Measurements from ENCODE around the gene BICC1. TPM values are rescaled to one million over a fixed set of nuclear protein-coding genes. Genes with fewer than 3 reads are reported as not detected.

Gene BICC1
- total RNA-seq, 1 experiment from 2014 or later, result 118 TPM

DNA sequence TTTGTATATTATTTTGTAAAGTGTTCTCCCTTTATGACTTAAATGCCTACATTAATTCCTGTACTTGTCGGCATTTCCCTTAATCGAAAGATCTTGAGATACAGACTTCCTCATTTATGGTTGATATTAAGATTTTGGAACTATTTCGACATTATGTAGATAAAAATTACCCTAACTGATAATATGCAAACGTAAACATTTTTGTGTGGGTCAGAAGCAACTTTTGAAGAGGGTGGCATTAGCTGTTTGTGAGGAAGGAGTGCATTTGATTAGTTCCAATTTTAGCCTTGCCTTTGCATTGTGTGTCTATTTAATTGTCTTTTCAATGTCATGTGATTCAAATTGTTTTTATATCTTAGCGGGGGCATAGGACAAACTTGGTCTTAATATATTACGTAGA, 114.7 kb downstream of the BICC1 start:
- Mint-ChIP-seq H3K27ac (ENCODE audit: unreplicated experiment) (no peak overlapping the region), H3K27me3 (ENCODE audit: insufficient read depth, unreplicated experiment) (no peaks in the 10 kb centered on the region), H3K36me3 (ENCODE audit: insufficient read depth, unreplicated experiment) (peaks cover 52% of the 10 kb centered on the region), H3K9me3 (ENCODE audit: unreplicated experiment) (peaks cover 10% of the 10 kb centered on the region), H3K4me3 (ENCODE audit: unreplicated experiment) (no peak overlapping the region), H3K4me1 (ENCODE audit: low read depth, unreplicated experiment) (no peaks in the 10 kb centered on the region)
- Histone ChIP-seq H3K9me3 (peaks cover 9% of the 10 kb centered on the region; the same call in 1 of the 2 replicates), H3K4me1 (peaks cover 4% of the 10 kb centered on the region; the same call in 1 of the 2 replicates), H3K36me3 (ENCODE audit: control insufficient read depth, insufficient read depth, low read length) (no peaks in the 10 kb centered on the region), H3K27me3 (replicated peaks; ENCODE audit: control insufficient read depth, insufficient read depth, low read length) (no peaks in the 10 kb centered on the region), H3K4me3 (ENCODE audit: low read depth, low read length) (no peak overlapping the region)
- BruUV-seq (replicated peaks), result no TSS peak
- DNase-seq, result no peak
- intact Hi-C loops (cut with micrococcal nuclease; ENCODE audit: unreplicated experiment), result no loop called here
- POLR2A ChIA-PET, result interaction anchor here (0.6 kb wide), 1 partner anchor 13 kb away, joined by 3 read pairs; no protein-coding TSS in a partner anchor
- no peak for TF ChIP-seq CTCF (IDR thresholded peaks at IDR 0.05; ENCODE audit: insufficient read depth in 1 of 2, low read depth in 1 of 2, low read length in 1 of 2, severe bottlenecking in 1 of 2, unreplicated experiment in 1 of 2)
- CTCF ChIA-PET, result no interaction called here

DNA sequence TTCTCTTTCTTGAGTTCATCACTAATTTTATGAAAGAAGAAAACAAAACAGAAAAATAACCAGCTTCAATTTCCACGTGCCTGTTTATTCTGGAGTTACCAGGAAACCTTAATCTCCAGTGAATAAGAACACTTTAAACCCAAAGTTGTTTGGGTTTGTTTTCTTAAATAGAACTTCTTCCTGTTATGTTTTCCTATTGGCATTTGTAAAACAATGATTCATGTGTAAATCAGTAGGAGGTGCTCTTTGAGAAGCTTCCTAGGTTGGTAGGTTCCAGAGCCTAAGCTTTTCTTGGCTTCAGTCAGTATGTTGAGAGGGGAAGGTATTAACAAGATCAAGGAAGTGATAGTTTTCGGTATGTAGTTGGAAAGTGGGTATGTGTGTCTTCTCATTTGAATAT, 119.0 kb downstream of the BICC1 start:
- CTCF ChIA-PET, result no interaction called here
- intact Hi-C loops (cut with micrococcal nuclease; ENCODE audit: unreplicated experiment), result no loop called here

DNA sequence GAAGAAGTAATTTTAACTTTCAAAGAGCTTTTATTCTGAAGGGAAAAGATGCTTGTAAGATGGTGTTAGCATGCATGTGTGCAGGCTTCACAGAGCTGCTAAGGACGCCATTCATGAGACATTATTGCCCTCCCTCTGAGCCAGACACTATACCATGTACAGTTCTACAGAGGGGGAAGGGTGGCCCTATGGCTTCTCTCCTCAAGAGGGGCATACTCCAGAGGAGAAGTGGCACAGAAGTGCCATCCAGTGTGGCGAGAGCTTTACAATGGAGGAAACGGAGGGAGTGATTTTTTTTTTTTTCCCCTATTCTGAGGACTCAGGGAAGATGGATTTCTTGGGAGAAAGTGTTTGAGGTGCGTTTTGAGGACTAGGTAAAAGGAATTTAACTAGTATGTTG, 119.5 kb downstream of the BICC1 start:
- H3K9me3 Mint-ChIP-seq (ENCODE audit: unreplicated experiment), result peaks cover 10% of the 10 kb centered on the region
- H3K36me3 Mint-ChIP-seq (ENCODE audit: insufficient read depth, unreplicated experiment), result peaks cover 35% of the 10 kb centered on the region
- H3K4me3 ChIP-seq (ENCODE audit: low read depth, low read length), result no peak overlapping the region
- intact Hi-C loops (cut with micrococcal nuclease; ENCODE audit: unreplicated experiment), result no loop called here
- no peaks in the 10 kb centered on the region for H3K27me3 Mint-ChIP-seq (ENCODE audit: insufficient read depth, unreplicated experiment)
- DNase-seq, result no peak
- H3K4me1 ChIP-seq, result peaks cover 32% of the 10 kb centered on the region
- ChIA-PET CTCF (no interaction called here), POLR2A (interaction anchor here (0.6 kb wide), 1 partner anchor 73 kb away, joined by 3 read pairs; no protein-coding TSS in a partner anchor)
- H3K4me1 Mint-ChIP-seq (ENCODE audit: low read depth, unreplicated experiment), result peaks cover 16% of the 10 kb centered on the region
- H3K27me3 ChIP-seq (replicated peaks; ENCODE audit: control insufficient read depth, insufficient read depth, low read length), result no peaks in the 10 kb centered on the region
- peaks cover 8% of the 10 kb centered on the region; the same call in 1 of the 2 replicates for H3K9me3 ChIP-seq
- H3K27ac Mint-ChIP-seq (ENCODE audit: unreplicated experiment), result no peak overlapping the region
- no peaks in the 10 kb centered on the region for H3K36me3 ChIP-seq (ENCODE audit: control insufficient read depth, insufficient read depth, low read length)
- H3K4me3 Mint-ChIP-seq (ENCODE audit: unreplicated experiment), result no peak overlapping the region
- TF ChIP-seq CTCF (IDR thresholded peaks at IDR 0.05; ENCODE audit: insufficient read depth in 1 of 2, low read depth in 1 of 2, low read length in 1 of 2, severe bottlenecking in 1 of 2, unreplicated experiment in 1 of 2), result no peak
- BruUV-seq (replicated peaks), result no TSS peak

More for the DNA sequence above, 119.0 kb downstream of the BICC1 start:
- BruUV-seq (replicated peaks), result no TSS peak
- Mint-ChIP-seq H3K9me3 (ENCODE audit: unreplicated experiment) (peaks cover 10% of the 10 kb centered on the region), H3K4me3 (ENCODE audit: unreplicated experiment) (no peak overlapping the region), H3K4me1 (ENCODE audit: low read depth, unreplicated experiment) (peaks cover 13% of the 10 kb centered on the region), H3K27ac (ENCODE audit: unreplicated experiment) (no peak overlapping the region), H3K36me3 (ENCODE audit: insufficient read depth, unreplicated experiment) (peaks cover 37% of the 10 kb centered on the region), H3K27me3 (ENCODE audit: insufficient read depth, unreplicated experiment) (no peaks in the 10 kb centered on the region)
- peaks cover 9% of the 10 kb centered on the region; the same call in 1 of the 2 replicates for H3K9me3 ChIP-seq
- H3K4me3 ChIP-seq (ENCODE audit: low read depth, low read length), result no peak overlapping the region
- no peak for DNase-seq
- peaks cover 27% of the 10 kb centered on the region for H3K4me1 ChIP-seq
- no peak for TF ChIP-seq CTCF (IDR thresholded peaks at IDR 0.05; ENCODE audit: insufficient read depth in 1 of 2, low read depth in 1 of 2, low read length in 1 of 2, severe bottlenecking in 1 of 2, unreplicated experiment in 1 of 2)
- no peaks in the 10 kb centered on the region for H3K27me3 ChIP-seq (replicated peaks; ENCODE audit: control insufficient read depth, insufficient read depth, low read length)
- POLR2A ChIA-PET, result interaction anchor here (0.6 kb wide), 1 partner anchor 73 kb away, joined by 3 read pairs; no protein-coding TSS in a partner anchor
- H3K36me3 ChIP-seq (ENCODE audit: control insufficient read depth, insufficient read depth, low read length), result no peaks in the 10 kb centered on the region
